GM20431 (cell line): Measurements from ENCODE around the gene FAIM.
"Not testable (repeated sequence)": the region's sequence is repeated elsewhere in the genome, so short reads cannot be mapped to it uniquely, and the experiment has no call there.

ENCODE experiments used
- in situ Hi-C: fragments of 300-500 bp; cut with MseI, MboI; formaldehyde crosslinking; loops from one replicate; pipeline ENCODE4 v1.15.0; 2020; ENCODE audit warnings: low sequenced_read_pairs; ENCODE audit not compliant: unreplicated experiment

Gene FAIM

DNA sequence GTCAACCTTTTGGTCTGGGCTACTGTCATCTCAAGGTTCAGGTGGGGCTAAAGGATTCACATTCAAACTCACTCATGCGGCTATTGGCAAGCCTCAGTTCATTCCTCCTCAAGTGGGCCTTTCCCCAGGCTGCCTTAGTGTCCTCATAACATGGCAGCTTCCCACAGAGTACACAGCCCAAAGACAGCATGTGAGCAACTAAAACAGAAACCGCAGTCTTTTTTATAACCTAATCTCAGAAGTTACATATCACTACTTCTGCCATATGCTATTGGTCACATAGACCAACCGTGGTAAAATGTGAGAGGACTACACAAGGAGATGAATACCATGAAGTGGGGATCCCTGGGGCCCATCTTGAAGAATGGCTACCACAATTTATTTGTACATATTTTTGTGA lies 10.0 kb upstream of the FAIM start:
- in situ Hi-C loops, result loop anchor here (25.0 kb wide), 1 partner anchor 314 kb away; no protein-coding TSS in a partner anchor

DNA sequence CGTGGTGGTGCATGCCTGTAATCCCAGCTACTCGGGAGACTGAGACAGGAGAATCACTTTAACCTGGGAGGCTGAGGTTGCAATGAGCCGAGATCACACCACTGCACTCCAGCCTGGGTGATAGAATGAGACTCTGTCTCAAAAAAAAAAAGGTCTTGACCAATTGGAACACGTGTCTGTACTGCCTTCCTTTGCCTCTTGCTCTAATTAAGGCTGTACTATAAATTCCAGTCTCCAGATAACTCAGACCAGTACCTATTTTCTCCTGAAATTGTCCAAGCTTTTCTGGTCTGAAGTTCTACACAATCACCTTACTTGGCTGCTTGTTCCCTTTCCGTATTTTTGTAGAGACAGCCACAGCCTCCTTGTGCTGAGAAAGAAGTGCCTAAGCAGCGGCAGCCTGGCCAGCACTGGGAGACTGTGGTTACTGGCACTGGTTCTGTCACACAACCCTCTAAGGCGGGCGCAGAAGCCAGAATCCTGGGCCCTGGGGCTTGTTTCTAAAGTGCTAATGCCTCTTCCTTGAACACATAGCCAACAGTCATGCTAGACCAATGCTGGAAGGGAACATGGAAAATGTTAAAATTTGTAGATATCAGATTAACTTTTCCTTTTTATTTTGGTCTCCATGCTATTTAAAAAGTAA lies 8.3 kb upstream of the FAIM start:
- in situ Hi-C loops, result no loop called here

DNA sequence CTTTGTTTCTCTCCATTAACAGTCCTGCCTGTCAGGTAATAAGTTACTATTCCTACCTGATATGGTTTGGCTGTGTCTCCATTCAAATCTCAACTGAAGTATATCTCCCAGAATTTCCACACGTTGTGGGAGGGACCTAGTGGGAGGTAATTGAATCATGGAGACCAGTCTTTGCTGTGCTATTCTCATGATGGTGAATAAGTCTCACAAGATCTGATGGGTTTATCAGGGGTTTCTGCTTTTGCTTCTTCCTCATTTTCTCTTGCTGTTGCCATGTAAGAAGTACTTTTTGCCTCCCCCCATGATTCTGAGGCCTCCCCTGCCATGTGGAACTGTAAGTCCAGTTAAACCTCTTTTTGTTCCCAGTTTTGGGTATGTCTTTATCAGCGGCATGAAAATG lies 6.9 kb upstream of the FAIM start:
- in situ Hi-C loops, result not testable (repeated sequence)

DNA sequence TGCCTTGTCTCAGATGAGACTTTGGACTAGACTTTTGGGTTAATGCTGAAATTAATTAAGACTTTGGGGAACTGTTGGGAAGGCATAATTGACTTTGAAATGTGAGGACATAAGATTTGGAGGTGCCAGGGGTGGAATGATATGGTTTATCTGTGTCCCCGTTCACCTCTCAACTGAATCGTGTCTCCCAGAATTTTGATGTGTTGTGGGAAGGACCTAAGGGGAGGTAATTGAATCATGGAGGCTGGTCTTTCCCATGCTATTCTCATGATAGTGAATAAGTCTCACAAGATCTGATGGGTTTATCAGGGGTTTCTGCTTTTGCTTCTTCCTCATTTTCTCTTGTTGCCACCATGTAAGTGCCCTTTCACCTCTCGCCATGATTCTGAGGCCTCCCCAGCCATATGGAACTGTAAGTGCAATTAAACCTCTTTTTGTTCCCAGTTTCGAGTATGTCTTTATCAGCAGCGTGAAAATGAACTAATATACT lies 4.4 kb upstream of the FAIM start:
- in situ Hi-C loops, result not testable (repeated sequence)

DNA sequence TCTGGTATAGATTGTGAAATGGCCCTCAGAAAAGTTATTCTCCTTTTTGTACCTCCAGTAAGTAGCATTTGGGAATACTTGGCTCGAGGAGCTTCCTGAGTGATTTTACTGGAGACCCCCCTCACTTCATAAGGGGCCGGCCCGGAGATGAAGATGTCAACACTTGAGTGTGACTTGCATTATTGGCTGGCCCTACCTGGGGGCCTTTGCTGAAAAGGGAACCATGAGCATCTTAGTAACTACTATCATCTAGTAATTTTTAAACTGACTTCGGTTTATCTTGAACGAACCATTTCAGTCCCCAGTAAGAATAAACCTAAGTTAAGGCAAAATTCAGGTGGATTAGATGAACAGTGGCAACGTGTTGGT lies 1.3 kb downstream of the FAIM start:
- in situ Hi-C loops, result no loop called here

DNA sequence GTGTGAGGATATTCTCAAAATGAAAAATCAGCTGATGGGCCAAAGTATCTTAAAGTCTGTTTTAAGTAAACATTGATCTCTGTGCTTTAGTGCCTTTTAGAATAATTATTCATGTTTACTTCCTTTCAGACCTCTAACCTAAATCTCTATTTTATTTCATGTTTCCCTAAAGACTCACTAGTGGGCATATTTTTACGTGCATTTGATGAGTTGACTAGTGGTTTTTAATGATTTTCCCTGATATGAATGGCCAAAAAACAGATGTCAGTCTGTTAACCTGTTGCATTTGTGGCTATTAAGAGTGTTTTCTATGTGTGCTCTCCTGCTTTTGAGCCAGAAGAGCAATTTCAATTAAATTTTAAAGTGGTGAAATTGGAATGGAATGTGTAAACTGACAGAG lies 6.9 kb downstream of the FAIM start:
- in situ Hi-C loops, result no loop called here

DNA sequence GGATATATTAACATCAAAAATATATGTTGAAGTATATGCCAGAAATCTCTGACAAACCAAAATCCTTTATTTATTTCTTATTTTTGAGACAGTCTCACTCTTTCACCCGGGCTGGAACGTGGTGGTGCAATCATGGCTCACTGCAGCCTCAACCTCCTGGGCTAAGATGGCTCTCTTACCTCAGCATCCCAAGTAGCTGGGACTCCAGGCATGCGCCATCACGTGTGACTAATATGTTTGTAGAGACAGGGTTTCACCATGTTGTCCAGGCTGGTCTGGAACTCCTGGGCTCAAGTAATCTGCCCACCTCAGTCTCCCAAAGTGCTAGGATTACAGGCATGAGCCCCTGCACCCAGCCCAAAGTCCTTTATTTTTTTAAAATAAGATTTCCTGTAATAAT lies 11.9 kb downstream of the FAIM start:
- in situ Hi-C loops, result no loop called here

DNA sequence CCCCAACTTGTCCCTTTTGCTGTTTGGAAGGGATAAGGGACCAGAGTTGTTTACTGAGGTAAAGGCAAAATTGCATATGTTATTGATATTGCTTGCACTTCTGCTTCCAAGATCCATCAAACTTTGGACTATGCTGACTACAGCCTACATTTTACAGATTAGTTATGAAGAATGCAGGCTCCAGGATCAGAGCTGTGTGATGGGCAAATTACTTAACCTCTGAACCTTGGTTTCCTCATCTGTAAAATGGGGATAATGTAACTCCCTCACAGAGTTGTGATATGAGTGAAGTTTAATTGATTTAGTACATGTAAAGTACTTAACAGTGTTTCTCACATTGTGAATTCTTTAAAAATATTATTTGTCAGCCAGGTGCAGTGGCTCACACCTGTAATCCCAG lies 15.9 kb downstream of the FAIM start:
- in situ Hi-C loops, result no loop called here

DNA sequence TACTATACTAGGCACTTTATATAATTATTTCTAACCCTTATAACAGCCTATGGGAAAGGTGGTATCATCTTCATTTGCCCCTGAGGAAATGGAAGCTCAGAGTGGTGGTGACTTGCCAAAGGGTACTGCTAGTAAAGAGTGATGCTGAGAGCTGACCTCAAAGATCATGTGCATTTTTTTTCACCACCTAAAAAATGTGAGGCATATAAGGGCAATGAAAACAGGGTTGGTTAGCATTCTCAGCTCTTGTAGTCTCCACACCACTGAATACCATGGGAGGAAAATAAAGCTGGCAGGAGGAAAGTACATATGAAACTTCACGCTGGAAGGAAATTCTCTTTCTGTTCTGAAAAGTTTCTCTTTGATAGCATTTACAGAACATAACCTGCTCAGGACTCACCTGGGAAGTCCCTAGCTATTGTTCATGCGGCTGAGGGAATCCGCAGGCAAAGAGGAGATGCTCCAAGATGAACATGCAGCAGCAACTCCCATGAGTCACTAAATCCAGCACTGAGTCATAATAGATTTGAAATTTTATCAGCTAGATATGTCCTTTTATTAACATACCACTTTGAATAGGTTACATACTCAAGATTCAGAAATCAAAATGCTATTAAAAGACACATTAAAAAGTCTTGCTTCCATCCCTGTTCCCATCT lies 17.3 kb downstream of the FAIM start:
- in situ Hi-C loops, result no loop called here

DNA sequence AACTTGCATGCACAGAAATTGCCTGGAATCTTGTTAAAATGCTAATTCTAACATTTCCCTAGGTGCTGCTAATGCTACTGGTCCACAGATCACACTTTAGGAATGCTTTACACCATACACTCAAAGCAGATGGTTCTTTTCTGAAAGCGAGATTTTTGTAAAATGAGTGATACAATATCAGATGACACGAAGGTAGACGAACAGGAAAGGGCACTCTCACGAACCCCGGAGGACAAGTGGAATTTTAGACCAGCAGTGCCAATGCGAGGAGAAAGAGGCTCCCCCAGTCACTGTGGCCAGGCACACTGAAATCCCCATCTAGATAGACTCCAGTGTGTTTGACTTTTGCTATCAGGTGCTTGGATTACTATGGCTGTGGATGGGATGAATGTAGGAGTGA lies 21.0 kb downstream of the FAIM start:
- in situ Hi-C loops, result no loop called here

DNA sequence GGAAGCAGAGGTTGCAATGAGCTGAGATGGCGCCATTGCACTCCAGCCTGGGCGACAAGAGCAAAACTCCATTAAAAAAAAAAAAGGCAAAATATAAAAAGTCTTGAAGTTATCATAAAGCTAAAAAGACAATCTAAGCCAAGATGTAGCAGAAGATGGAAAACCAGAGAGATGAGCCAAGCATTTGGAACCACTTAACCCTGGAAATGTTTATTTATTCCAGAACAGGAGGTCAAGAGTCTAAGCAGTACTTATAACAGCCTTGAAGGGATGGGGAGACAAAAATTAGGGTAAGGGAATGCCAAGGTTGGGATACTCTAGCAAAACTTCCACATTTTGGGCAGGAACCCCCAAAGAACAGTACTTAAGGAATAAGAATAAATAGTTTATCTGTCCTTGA lies 30.1 kb downstream of the FAIM start:
- in situ Hi-C loops, result no loop called here

DNA sequence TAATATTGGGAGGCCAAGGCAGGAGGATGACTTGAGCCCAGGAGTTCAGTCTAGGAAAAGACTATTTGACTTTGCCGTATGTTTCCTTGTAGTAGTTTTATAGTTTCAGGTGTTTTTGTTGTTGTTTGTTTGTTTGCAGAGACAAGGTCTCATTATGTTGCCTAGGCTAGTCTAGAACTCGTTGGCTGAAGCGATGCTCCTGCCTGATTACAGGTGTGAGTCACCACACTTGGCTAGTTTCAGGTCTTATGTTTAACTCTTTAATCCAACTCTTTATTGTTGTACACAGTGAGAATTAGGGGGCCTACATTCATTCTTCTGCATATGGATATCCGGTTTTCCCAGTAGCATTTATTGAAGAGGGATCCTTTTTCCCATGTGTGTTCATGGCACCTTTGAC lies 32.0 kb downstream of the FAIM start:
- in situ Hi-C loops, result no loop called here

DNA sequence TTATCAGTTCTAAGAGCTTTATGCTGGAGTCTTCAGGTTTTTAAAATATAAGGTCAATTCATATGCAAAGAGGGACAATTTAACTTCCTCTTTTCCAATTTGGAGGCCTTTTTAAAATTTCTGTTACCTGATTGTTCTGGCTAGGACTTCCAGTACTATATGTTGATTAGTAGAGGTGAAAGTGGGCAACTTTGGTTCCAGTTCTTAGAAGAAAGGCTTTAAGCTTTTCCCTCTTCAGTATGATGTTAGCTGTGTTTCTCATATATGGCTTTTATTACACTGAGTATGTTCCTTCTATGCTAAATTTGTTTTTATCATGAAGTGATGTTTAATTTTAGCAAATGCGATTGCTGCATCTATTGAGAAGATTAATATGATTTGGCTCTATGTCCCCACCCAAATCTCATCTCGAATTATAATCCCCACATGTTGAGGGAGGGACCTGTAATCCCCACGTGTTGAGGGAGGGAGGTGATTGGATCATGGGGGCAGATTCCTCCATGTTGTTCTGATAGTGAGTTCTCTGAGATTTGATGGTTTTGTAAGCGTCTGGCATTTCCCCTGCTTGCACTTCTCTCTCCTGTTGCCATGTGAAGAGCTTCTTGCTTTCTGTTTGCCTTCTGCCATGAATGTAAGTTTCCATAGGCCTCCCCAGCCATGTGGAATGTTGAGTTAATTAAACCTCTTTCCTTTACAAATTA lies 33.8 kb downstream of the FAIM start:
- in situ Hi-C loops, result no loop called here

DNA sequence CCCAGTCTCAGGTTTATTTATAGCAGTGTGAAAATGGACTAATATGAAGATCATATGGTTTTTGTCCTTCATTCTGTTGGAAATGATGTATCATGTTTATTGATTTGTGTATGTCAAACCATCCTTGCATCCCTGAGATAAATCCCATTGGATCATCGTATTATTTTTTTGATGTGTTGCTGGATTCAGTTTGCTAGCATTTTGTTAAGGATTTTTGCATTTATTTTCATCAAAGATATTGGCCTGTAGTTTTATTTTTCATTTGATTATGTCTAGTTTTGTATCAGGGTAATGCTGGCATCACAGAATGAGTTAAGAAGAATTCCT lies 34.3 kb downstream of the FAIM start:
- in situ Hi-C loops, result no loop called here

DNA sequence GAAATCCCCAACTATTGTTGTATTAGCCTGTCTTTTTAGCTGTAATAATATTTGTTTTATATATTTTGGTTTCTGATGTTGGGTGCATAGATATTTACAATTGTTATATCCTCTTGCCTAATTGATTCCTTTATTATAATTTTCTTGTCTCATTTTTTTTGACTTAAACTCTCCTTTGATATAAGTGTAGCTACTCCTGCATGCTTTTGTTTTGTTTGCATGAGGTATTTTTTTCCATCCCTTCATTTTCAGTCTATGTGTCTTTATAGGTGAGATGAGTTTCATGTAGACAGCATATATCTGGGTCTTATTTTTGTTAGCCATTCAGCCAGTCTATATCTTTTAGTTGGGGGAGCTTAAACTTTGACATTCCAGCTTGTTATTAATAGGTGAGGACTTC lies 37.4 kb downstream of the FAIM start:
- in situ Hi-C loops, result no loop called here

DNA sequence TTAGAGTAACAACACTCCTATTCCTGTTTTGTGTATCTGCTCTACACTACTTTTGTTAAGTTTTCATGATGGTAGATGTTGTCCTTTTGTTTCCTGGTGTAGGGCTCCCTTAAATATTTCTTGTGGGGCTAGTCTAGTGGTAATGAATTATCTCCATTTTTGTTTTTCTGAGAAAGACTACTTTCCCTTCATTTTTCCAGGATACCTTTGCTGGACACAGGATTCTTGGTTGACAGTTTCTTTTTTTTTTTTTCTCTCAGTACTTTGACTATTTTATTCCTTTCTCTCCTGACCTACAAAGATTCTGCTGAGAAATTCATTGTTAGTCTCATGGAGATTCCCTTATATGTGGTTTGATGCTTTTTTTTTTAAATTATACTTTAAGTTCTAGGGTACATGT lies 37.9 kb downstream of the FAIM start:
- in situ Hi-C loops, result no loop called here

DNA sequence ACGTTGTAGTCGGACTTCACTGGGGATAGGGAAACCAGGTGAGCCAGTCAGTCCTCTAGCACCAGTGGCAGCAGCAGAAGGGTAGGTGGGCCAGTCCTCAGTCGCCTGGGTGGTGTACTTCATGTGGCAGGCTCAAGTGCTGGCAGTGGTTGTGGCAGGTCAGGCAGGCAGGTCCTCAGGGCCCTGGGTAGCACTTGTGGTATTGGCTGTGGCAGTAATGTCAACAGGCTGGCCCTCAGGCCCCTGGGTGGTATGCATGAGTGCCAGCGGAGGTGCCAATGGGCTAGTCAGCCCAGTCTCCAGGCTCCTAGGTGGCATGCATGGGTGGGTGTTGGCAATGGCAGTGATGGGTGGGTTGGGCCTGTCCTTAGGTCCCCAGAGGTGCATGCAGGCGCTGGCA lies 40.6 kb downstream of the FAIM start:
- in situ Hi-C loops, result no loop called here

DNA sequence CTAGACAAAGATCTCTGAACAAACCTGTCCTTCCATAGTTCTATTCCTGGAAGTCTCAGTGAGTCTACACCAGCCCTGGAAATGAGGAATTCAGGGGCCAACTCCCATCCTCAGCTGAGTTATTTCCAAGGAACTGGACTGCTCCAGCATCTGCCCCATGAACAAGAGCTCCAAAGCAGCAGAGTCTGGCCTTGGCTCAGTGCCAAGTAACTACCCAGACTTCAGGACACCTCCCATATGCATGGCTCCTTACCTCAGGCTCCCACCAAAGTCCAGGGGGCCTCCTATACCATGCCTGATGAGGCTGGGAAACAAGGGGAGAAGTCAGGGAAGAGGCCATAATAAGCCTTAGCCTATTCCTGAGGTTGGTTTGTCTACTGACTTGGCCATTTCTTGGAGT lies 45.0 kb downstream of the FAIM start:
- in situ Hi-C loops, result no loop called here

DNA sequence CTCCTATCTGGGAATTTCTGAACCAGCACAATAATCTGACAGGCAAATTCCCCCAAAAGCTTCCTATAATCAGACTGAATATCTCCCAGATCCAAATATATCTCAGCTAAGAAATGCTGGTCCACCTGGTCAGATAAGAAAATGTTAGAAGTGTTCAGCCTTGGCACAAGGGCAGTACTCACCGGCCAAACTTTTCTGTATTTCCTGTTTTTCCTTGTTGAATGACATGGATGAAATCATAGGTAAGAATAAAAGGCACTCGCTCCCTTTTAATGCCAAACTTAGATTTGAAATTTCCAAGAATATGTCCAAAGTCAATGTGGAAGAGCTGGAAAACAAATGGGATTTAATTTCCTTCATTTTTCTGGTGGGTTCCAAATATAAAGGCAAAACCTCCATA lies 48.9 kb downstream of the FAIM start:
- in situ Hi-C loops, result no loop called here

DNA sequence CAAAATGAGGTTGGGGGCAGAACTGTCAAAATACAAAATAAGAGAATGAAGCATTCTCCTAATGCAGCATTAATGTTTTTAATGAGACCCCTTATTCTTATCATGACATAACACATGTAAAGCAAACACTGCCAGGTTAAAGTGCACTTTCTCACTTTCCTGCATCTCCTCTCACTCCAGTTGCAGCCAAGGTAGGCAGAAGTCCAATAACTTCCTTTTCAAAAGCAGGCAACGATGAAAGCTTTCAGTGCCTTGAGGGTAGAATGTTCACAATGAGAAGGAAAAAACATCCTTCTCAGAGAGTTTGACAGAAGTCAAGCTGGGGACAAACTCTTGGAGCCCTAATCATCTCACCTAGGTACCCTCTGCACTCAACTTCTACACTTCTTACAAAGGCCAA lies 59.5 kb downstream of the FAIM start:
- in situ Hi-C loops, result no loop called here

DNA sequence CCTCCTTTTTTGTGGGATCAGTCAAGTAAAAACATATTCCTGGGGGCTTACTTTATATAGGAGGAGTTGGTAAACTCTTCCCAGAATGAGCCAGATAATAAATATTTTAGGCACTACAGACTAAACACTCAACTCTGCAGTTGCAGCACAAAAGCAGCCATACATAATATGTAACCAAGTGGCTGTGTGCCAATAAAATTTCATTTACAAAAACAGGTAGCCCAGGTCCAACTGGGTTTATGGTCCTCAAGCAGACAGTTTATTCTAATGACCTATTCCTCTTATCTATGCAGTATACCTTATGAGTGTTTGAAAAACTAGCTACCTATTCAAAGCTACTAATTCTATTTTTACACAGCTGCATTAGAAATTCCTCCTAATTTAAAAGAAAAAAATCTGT lies 61.8 kb downstream of the FAIM start:
- in situ Hi-C loops, result no loop called here
